Neuronal stem cell (in vitro differentiated cells): ENCODE data around the gene KDM4E.
A peak's percentile ranks its signal among the peaks of the same experiment; 100 is the strongest.
"Not testable (repeated sequence)": the region's sequence is repeated elsewhere in the genome, so short reads cannot be mapped to it uniquely, and the experiment has no call there.

Experiments used
- DNase-seq: peaks from one replicate; pipeline ENCODE4 v3.0.0-alpha.2; 2013; ENCODE audit warnings: low spot score
- H2AFZ ChIP-seq: one replicate; pipeline ENCODE4 v1.6.1; 2013; ENCODE audit warnings: mild to moderate bottlenecking, low read length, inconsistent platforms
- H2AK5ac ChIP-seq: 2 replicates; pipeline ENCODE4 v1.6.1; 2013; ENCODE audit warnings: low read depth, mild to moderate bottlenecking, inconsistent platforms, low read length, moderate library complexity, mixed read lengths
- H2BK120ac ChIP-seq: 2 replicates; pipeline ENCODE4 v1.6.1; 2013; ENCODE audit warnings: low read depth, mild to moderate bottlenecking, inconsistent platforms, low read length, moderate library complexity, mixed read lengths
- H2BK12ac ChIP-seq: one replicate; pipeline ENCODE4 v1.6.1; 2013; ENCODE audit warnings: low read length, inconsistent platforms
- H2BK15ac ChIP-seq: 2 replicates; pipeline ENCODE4 v1.6.1; 2013; ENCODE audit warnings: mild to moderate bottlenecking, low read length, inconsistent platforms, mixed read lengths
- H2BK5ac ChIP-seq: one replicate; pipeline ENCODE4 v1.6.1; 2013; ENCODE audit warnings: inconsistent platforms, mild to moderate bottlenecking, low read length, moderate library complexity
- H3K14ac ChIP-seq: one replicate; pipeline ENCODE4 v1.6.1; 2013; ENCODE audit warnings: low read length, inconsistent platforms
- H3K18ac ChIP-seq: 2 replicates; pipeline ENCODE4 v1.6.1; 2013; ENCODE audit warnings: low read length, inconsistent platforms
- H3K23ac ChIP-seq: 2 replicates; pipeline ENCODE4 v1.6.1; 2013; ENCODE audit warnings: low read depth, mild to moderate bottlenecking, mixed read lengths, low read length, inconsistent platforms; ENCODE audit not compliant: poor library complexity
- H3K27ac ChIP-seq: replicated peaks from 3 replicates; pipeline ENCODE4 v1.5.1; 2013; ENCODE audit warnings: low read length, inconsistent platforms
- H3K27me3 ChIP-seq, 3 experiments: 2 replicates each; pipeline ENCODE4 v1.6.1; 2013; ENCODE audit warnings: low read length in 3 of 3, mild to moderate bottlenecking in 2 of 3, inconsistent platforms in 1 of 3, low read depth in 1 of 3, mixed read lengths in 1 of 3, moderate library complexity in 1 of 3; ENCODE audit not compliant: control insufficient read depth in 3 of 3, insufficient read depth in 3 of 3
- H3K36me3 ChIP-seq, 2 donors: replicated peaks in 1 of 2; 2 replicates each; pipeline ENCODE4 v1.6.1; 2013; ENCODE audit warnings: low read length in 2 of 2; ENCODE audit not compliant: control insufficient read depth in 2 of 2, insufficient read depth in 2 of 2
- H3K4ac ChIP-seq: 2 replicates; pipeline ENCODE4 v1.6.1; 2013; ENCODE audit warnings: inconsistent platforms, mild to moderate bottlenecking, low read length, moderate library complexity
- H3K4me1 ChIP-seq, 2 donors: 1 replicate in 1 of 2; 2 replicates in 1 of 2; pipeline ENCODE4 v1.6.1; 2013; ENCODE audit warnings: low read length in 2 of 2, low read depth in 1 of 2; ENCODE audit not compliant: control insufficient read depth in 2 of 2, insufficient read depth in 1 of 2
- H3K4me2 ChIP-seq: one replicate; pipeline ENCODE4 v1.6.1; 2013; ENCODE audit warnings: mild to moderate bottlenecking, low read length, inconsistent platforms; ENCODE audit not compliant: insufficient read depth, poor library complexity, severe bottlenecking
- H3K4me3 ChIP-seq, 2 donors: 2 replicates each; pipeline ENCODE4 v1.5.1; 2013; ENCODE audit warnings: low read length in 2 of 2, mild to moderate bottlenecking in 2 of 2, inconsistent platforms in 1 of 2, moderate library complexity in 1 of 2
- H3K79me1 ChIP-seq: one replicate; pipeline ENCODE4 v1.6.1; 2013; ENCODE audit warnings: low read depth, mild to moderate bottlenecking, inconsistent platforms, low read length, moderate library complexity
- H3K9ac ChIP-seq: one replicate; pipeline ENCODE4 v1.6.1; 2013; ENCODE audit warnings: mild to moderate bottlenecking, low read depth, low read length, inconsistent platforms; ENCODE audit not compliant: poor library complexity
- H3K9me3 ChIP-seq, 2 donors: replicated peaks in 1 of 2; 2 replicates each; pipeline versions ENCODE3 to v1.6.1; 2013; ENCODE audit warnings: low read length in 2 of 2, mild to moderate bottlenecking in 2 of 2, inconsistent platforms in 1 of 2, low read depth in 1 of 2, mixed read lengths in 1 of 2, moderate library complexity in 1 of 2; ENCODE audit not compliant: control insufficient read depth in 2 of 2, insufficient read depth in 1 of 2
- H4K8ac ChIP-seq: one replicate; pipeline ENCODE4 v1.6.1; 2013; ENCODE audit warnings: low read depth, mild to moderate bottlenecking, inconsistent platforms, low read length, moderate library complexity
- H4K91ac ChIP-seq: one replicate; pipeline ENCODE4 v1.6.1; 2013; ENCODE audit warnings: low read length, low read depth, mild to moderate bottlenecking, inconsistent platforms; ENCODE audit not compliant: poor library complexity
- WGBS, 2 donors: extraction: QIAGEN DNeasy Blood & Tissue Kit; methylation state at CpG; one replicate each; pipeline ENCODE4 v1.1.7; 2013; ENCODE audit warnings: missing lambda C conversion rate in 2 of 2, mixed read lengths in 1 of 2; ENCODE audit not compliant: insufficient read length in 2 of 2, insufficient replicate concordance in 1 of 2; ENCODE audit errors: extremely low coverage in 2 of 2; 5-methylcytosine and 5-hydroxymethylcytosine counted together

The KDM4E gene

GRCh38 chr11:95035316-95035715, 10.3 kb downstream of the KDM4E start:
- Histone ChIP-seq H3K4me1 (no peaks in the 10 kb centered on the region), H3K4ac (no peak overlapping the region), H4K8ac (no peak overlapping the region), H3K27ac (no peak overlapping the region), H2AFZ (peak overlapping the region; percentile 35), H3K36me3 (peaks cover 0 to 1% of the 10 kb centered on the region in 2 donors), H3K4me2 (no peak overlapping the region), H2BK15ac (no peak overlapping the region), H4K91ac (no peak overlapping the region), H2BK12ac (no peak overlapping the region), H3K79me1 (peaks cover 2% of the 10 kb centered on the region), H2AK5ac (no peak overlapping the region), H3K23ac (no peak overlapping the region), H2BK5ac (no peak overlapping the region), H3K9me3 (peaks cover 0 to 5% of the 10 kb centered on the region in 2 donors), H3K14ac (no peak overlapping the region), H3K4me3 (no peak overlapping the region), H3K27me3 (peaks cover 0 to 4% (median 0%) of the 10 kb centered on the region in 3 experiments), H2BK120ac (no peak overlapping the region), H3K18ac (no peak overlapping the region), H3K9ac (no peak overlapping the region)
- no peak for DNase-seq
- WGBS, 2 donors, result no CpG with 5 or more reads among the region's 2 CpGs

GRCh38 chr11:95037356-95038035, 12.4 kb downstream of the KDM4E start:
- H3K23ac ChIP-seq, H2BK120ac ChIP-seq, H4K91ac ChIP-seq, DNase-seq, H3K4me1 ChIP-seq, H3K14ac ChIP-seq, H2AFZ ChIP-seq, H2BK5ac ChIP-seq, H3K4me3 ChIP-seq, H3K4me2 ChIP-seq, H3K27ac ChIP-seq, H3K9ac ChIP-seq, H2BK15ac ChIP-seq, H2BK12ac ChIP-seq, H3K27me3 ChIP-seq, H3K18ac ChIP-seq, H4K8ac ChIP-seq, H3K36me3 ChIP-seq, H3K79me1 ChIP-seq, H3K9me3 ChIP-seq, H2AK5ac ChIP-seq, H3K4ac ChIP-seq: not testable (repeated sequence)
- WGBS, 2 donors, result no CpG with 5 or more reads among the region's 71 CpGs

- no peak overlapping the region for H2BK12ac ChIP-seq
- no peaks in the 10 kb centered on the region for H3K36me3 ChIP-seq
- peaks cover 2% of the 10 kb centered on the region for H3K79me1 ChIP-seq
- no peak for DNase-seq
- H3K27ac ChIP-seq, result no peak overlapping the region
- peaks cover 0 to 2% of the 10 kb centered on the region in 2 donors for H3K9me3 ChIP-seq
- H2BK15ac ChIP-seq, result no peak overlapping the region
- no peaks in the 10 kb centered on the region for H3K4me1 ChIP-seq
- WGBS, 2 donors, result no CpG with 5 or more reads among the region's 1 CpG
- H3K4me2 ChIP-seq, result no peak overlapping the region
- H3K9ac ChIP-seq, result no peak overlapping the region
- no peak overlapping the region for H2BK5ac ChIP-seq
- H3K4ac ChIP-seq, result no peak overlapping the region
- H2BK120ac ChIP-seq, result no peak overlapping the region
- peaks cover 0 to 11% (median 0%) of the 10 kb centered on the region in 3 experiments for H3K27me3 ChIP-seq
- H4K8ac ChIP-seq, result no peak overlapping the region
- no peak overlapping the region for H2AFZ ChIP-seq
- no peak overlapping the region for H3K18ac ChIP-seq
- H2AK5ac ChIP-seq, result no peak overlapping the region
- H4K91ac ChIP-seq, result no peak overlapping the region
- no peak overlapping the region for H3K14ac ChIP-seq
- H3K23ac ChIP-seq, result no peak overlapping the region
- H3K4me3 ChIP-seq, result no peak overlapping the region
These were observed 17.2 kb downstream of the KDM4E start for GRCh38 chr11:95042239-95042638.

GRCh38 chr11:95042906-95043305, 17.8 kb downstream of the KDM4E start:
- Histone ChIP-seq H3K14ac (no peak overlapping the region), H3K27me3 (peaks cover 0 to 11% (median 0%) of the 10 kb centered on the region in 3 experiments), H3K4me1 (no peaks in the 10 kb centered on the region), H3K79me1 (no peaks in the 10 kb centered on the region), H4K8ac (no peak overlapping the region), H2BK5ac (no peak overlapping the region), H3K27ac (no peak overlapping the region), H3K9ac (no peak overlapping the region), H2BK12ac (no peak overlapping the region), H3K36me3 (no peaks in the 10 kb centered on the region), H3K4ac (no peak overlapping the region), H2AK5ac (no peak overlapping the region), H3K18ac (no peak overlapping the region), H3K9me3 (peaks cover 0 to 2% of the 10 kb centered on the region in 2 donors), H3K23ac (no peak overlapping the region), H2AFZ (no peak overlapping the region), H3K4me3 (no peak overlapping the region), H2BK15ac (no peak overlapping the region), H3K4me2 (no peak overlapping the region), H2BK120ac (no peak overlapping the region), H4K91ac (no peak overlapping the region)
- no peak for DNase-seq
- no CpG with 5 or more reads among the region's 3 CpGs for WGBS, 2 donors
